PFSK-1 (cell line): Measurements from ENCODE around the gene ERC2.

Experiments used
- FOXP2 ChIP-seq: optimal IDR thresholded peaks from 2 replicates; pipeline ENCODE3; 2011; ENCODE audit warnings: borderline replicate concordance, control low read depth, inconsistent platforms; ENCODE audit not compliant: insufficient read depth; ENCODE audit errors: extremely low read length, extremely low read depth
- POLR2AphosphoS5 ChIP-seq: IDR thresholded peaks from 2 replicates; pipeline ENCODE4 v1.6.1; 2012; ENCODE audit warnings: low read depth, mild to moderate bottlenecking, control low read depth, low read length, moderate library complexity
- REST ChIP-seq, 2 experiments: IDR thresholded peaks; 2 replicates each; pipeline versions ENCODE4 v1.6.1 to v1.8.0; 2011 to 2012; ENCODE audit warnings: low read depth in 2 of 2, low read length in 2 of 2, control low read depth in 1 of 2, inconsistent platforms in 1 of 2, mild to moderate bottlenecking in 1 of 2, moderate library complexity in 1 of 2; ENCODE audit not compliant: insufficient read depth in 1 of 2
- SIN3A ChIP-seq: IDR thresholded peaks from 2 replicates; pipeline ENCODE4 v1.6.1; 2012; ENCODE audit warnings: mild to moderate bottlenecking, low read length, moderate library complexity, borderline replicate concordance; ENCODE audit not compliant: insufficient read depth
- TAF1 ChIP-seq: IDR thresholded peaks from 2 replicates; pipeline ENCODE4 v1.6.1; 2012; ENCODE audit warnings: low read length, control low read depth, borderline replicate concordance; ENCODE audit not compliant: insufficient read depth

ERC2 gene

GRCh38 chr3:56488812-56489600, 20.7 kb upstream of the ERC2 start:
- TF ChIP-seq TAF1 (no peak), SIN3A (no peak), FOXP2 (no peak), REST (IDR thresholded peaks at IDR 0.05; ENCODE audit: insufficient read depth in 1 of 2, low read depth in 2 of 2, low read length in 2 of 2) (no peak), POLR2AphosphoS5 (no peak)

DNA sequence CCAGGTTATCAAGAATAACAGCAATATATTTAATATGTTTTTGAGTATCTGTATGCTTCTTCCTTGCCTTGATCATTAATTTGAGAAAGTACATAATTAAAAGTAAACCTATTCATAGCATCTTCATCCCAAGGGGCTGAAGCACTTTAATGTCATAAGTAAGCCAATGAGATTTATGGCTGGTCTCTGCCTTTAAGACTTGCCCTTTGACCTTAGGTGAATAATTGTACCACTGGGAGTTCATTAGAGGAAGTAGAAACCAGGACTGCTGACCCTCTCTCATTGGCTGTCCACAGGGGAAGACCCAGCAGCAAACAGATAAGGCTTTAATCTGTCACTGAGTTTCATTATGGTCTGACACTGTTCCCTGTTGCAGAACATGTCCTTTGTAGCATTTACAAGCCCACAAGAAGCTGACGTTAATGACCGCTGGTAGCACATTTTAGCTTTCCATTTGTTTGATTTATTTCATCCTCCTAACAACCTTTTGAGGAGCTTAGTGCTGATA, 16.3 kb upstream of the ERC2 start:
- no peak for TF ChIP-seq POLR2AphosphoS5
- TF ChIP-seq FOXP2: no peak
- TF ChIP-seq SIN3A: no peak
- no peak for TF ChIP-seq REST (IDR thresholded peaks at IDR 0.05; ENCODE audit: insufficient read depth in 1 of 2, low read depth in 2 of 2, low read length in 2 of 2)
- no peak for TF ChIP-seq TAF1

DNA sequence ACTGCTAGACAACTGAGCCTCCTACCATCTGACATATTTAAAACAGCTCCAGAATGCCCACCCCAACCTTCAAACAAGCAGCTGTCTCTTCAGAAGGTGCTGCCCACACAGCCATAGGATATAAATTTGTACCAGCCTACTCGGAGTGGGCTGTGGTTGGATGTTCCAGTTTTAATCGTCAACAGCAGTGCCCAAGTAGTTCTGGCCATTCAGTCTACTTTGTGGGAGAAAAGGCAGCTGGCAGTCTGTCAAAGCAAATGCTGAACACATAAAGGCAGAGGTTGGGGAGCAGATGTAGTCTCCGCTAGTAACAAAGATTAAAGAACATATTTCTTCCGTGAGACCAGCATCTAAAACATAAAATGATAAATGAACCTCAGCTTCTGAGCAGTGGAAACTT, 15.9 kb upstream of the ERC2 start:
- TF ChIP-seq POLR2AphosphoS5 (no peak), SIN3A (no peak), FOXP2 (no peak), TAF1 (no peak), REST (IDR thresholded peaks at IDR 0.05; ENCODE audit: insufficient read depth in 1 of 2, low read depth in 2 of 2, low read length in 2 of 2) (no peak)

- no peak for TF ChIP-seq TAF1
- TF ChIP-seq POLR2AphosphoS5: no peak
- no peak for TF ChIP-seq SIN3A
- TF ChIP-seq FOXP2: no peak
Measured at GRCh38 chr3:56477646-56478045, 9.4 kb upstream of the ERC2 start.

GRCh38 chr3:56476771-56477170, 8.5 kb upstream of the ERC2 start:
- no peak for TF ChIP-seq TAF1
- TF ChIP-seq FOXP2: no peak
- no peak for TF ChIP-seq SIN3A
- TF ChIP-seq POLR2AphosphoS5: no peak
- no peak for TF ChIP-seq REST (IDR thresholded peaks at IDR 0.05; ENCODE audit: insufficient read depth in 1 of 2, low read depth in 2 of 2, low read length in 2 of 2)
